ENCODE results near the gene CARD6.

DNA sequence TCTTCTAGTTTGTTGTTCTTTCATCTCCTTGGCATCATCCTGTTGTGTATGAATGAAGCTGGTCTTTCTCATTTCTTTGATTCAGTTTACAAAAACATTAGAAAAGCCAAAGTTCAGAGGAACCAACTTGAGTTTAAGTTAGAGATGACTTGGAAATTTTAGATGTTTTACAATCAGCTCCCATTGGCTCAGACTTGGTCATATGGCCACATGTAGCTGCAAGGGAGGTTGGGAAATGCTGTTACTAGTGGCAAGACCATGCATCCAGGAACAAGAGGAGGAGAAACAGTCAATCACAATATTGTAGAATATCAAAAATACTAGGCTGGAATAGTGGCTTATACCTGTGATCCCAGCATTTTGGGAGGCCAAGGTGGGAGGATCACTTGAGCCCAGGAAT lies 19.5 kb downstream of the CARD6 start:
- TF ChIP-seq RAD21 (CRISPR knock-in tag; IDR thresholded peaks at IDR 0.05) (no peak), POLR2AphosphoS5 (IDR thresholded peaks at IDR 0.05; ENCODE audit: low read depth, low read length) (no peak), TEAD2 (CRISPR knock-in tag; IDR thresholded peaks at IDR 0.05) (no peak)
- TF ChIP-seq, protein P1, sequence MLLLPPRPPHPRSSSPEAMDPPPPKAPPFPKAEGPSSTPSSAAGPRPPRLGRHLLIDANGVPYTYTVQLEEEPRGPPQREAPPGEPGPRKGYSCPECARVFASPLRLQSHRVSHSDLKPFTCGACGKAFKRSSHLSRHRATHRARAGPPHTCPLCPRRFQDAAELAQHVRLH (CRISPR knock-in tag; IDR thresholded peaks at IDR 0.05; ENCODE audit: borderline replicate concordance, low read depth), result no peak
- TF ChIP-seq, protein P2, sequence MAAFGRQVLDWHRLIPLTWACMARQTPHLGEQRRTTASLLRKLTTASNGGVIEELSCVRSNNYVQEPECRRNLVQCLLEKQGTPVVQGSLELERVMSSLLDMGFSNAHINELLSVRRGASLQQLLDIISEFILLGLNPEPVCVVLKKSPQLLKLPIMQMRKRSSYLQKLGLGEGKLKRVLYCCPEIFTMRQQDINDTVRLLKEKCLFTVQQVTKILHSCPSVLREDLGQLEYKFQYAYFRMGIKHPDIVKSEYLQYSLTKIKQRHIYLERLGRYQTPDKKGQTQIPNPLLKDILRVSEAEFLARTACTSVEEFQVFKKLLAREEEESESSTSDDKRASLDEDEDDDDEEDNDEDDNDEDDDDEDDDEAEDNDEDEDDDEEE (CRISPR knock-in tag; IDR thresholded peaks at IDR 0.05), result no peak
